Psoas muscle (tissue), 8 donors: ENCODE measurements around the gene RPL35. TPM values are rescaled to one million over a fixed set of nuclear protein-coding genes. Genes with fewer than 3 reads are reported as not detected.

Experiments used
- ATAC-seq, 4 donors: fragments of 200-7000 bp; cut with Tn5 transposase; one replicate each; pipeline ENCODE4 v1.9.1; 2020; ENCODE audit warnings: moderate library complexity in 3 of 4, mild to moderate bottlenecking in 2 of 4
- DNase-seq, 2 donors: peaks; one replicate each; pipeline ENCODE4 v3.0.0-alpha.2; 2020
- H3K27ac ChIP-seq: fragments of 200-600 bp; one replicate; pipeline ENCODE4 v1.8.0; 2022
- H3K27me3 ChIP-seq, 3 donors: fragments of 200-600 bp in 1 of 3; one replicate each; pipeline versions ENCODE4 v1.6.1 to v1.8.0; 2013 to 2022; ENCODE audit warnings: low read length in 2 of 3, mild to moderate bottlenecking in 2 of 3, moderate library complexity in 1 of 3; ENCODE audit not compliant: insufficient read depth in 3 of 3
- H3K36me3 ChIP-seq, 2 donors: fragments of 200-600 bp in 1 of 2; one replicate each; pipeline versions ENCODE4 v1.6.1 to v1.8.0; 2013 to 2022; ENCODE audit warnings: low read depth in 1 of 2, mild to moderate bottlenecking in 1 of 2, moderate library complexity in 1 of 2; ENCODE audit not compliant: insufficient read depth in 1 of 2
- H3K4me1 ChIP-seq: fragments of 200-600 bp; one replicate; pipeline ENCODE4 v1.8.0; 2022
- H3K4me3 ChIP-seq: fragments of 200-600 bp; one replicate; pipeline ENCODE4 v1.8.0; 2022; ENCODE audit warnings: mild to moderate bottlenecking
- H3K9me3 ChIP-seq: fragments of 200-600 bp; one replicate; pipeline ENCODE4 v1.8.0; 2022
- CTCF ChIP-seq: fragments of 200-600 bp; IDR thresholded peaks from one replicate; pipeline ENCODE4 v1.8.0; 2022; ENCODE audit warnings: antibody characterized with exemption
- WGBS, 3 donors: extraction: QIAGEN DNeasy Blood & Tissue Kit; methylation state at CpG; one replicate each; pipeline versions ENCODE4 v1.1.6 to v1.1.7; 2013; 5-methylcytosine and 5-hydroxymethylcytosine counted together
- intact Hi-C, 2 donors: fragments of 100-400 bp; cut with DNase I; formaldehyde crosslinking; loops; one replicate each; pipeline versions ENCODE4 v1.11.0 to v1.14.2; 2022
- polyA plus RNA-seq, 3 donors: library from polyadenylated mRNA; stranded (reverse); fragments of 200-250 nt; gene quantifications; one replicate each; pipeline ENCODE4 v1.2.3, GENCODE V29; 2013
- total RNA-seq, 4 donors: library from RNA; stranded (reverse); fragmentation: NEBNext Ultra II Directional in 2 of 4; extraction: Animal tissue kit (Norgen Biotek cat#: 25700) in 2 of 4; gene quantifications; one replicate each; pipeline versions ENCODE4 v1.2.1 to v1.2.4, GENCODE V29; 2021 to 2023
- donor health status: healthy with polysubstance abuse.
- donor health status: DM: no; HTN: no; CAD: no; lungs with moderate emphysema.
- donor health status: Bipolar disorder and iron deficiency.
- donor health status: healthy.
- donor health status: DM: yes; HTN: yes; CAD: no.
- donor health status: DM: no; HTN: no; CAD: no.
- donor health status: DM: no; HTN: no; CAD: no.
- donor health status: DM: yes; HTN: yes; CAD: no.

Gene RPL35
- total and polyA plus RNA-seq, 7 donors: 994 to 4,666 (median 1,307) TPM

GRCh38 chr9:124889006-124889405 is 27.2 kb upstream of the RPL35 start:
- no peaks in the 10 kb centered on the region for H3K9me3 ChIP-seq
- H3K4me3 ChIP-seq: no peak overlapping the region
- 95 to 96% (median 96%) methylated on average over 13 of the region's 13 CpGs for WGBS, 3 donors
- DNase-seq (no peak), ATAC-seq (no peak)
- H3K36me3 ChIP-seq: peaks cover 5 to 100% of the 10 kb centered on the region in 2 donors
- no peaks in the 10 kb centered on the region for H3K27me3 ChIP-seq
- intact Hi-C loops: loop anchor here in 1 of 2 donors (5.0 kb wide), 1 partner anchor 33 kb away; no protein-coding TSS in a partner anchor
- no peak for TF ChIP-seq CTCF
- H3K4me1 ChIP-seq: no peaks in the 10 kb centered on the region
- no peak overlapping the region for H3K27ac ChIP-seq

GRCh38 chr9:124887832-124888231 is 26.1 kb upstream of the RPL35 start:
- H3K4me3 ChIP-seq: no peak overlapping the region
- no peaks in the 10 kb centered on the region for H3K4me1 ChIP-seq
- DNase-seq (no peak), ATAC-seq (peak; percentile 63 to 82 (median 80))
- peaks cover 5 to 91% of the 10 kb centered on the region in 2 donors for H3K36me3 ChIP-seq
- no peaks in the 10 kb centered on the region for H3K9me3 ChIP-seq
- no peak for TF ChIP-seq CTCF
- no peaks in the 10 kb centered on the region for H3K27me3 ChIP-seq
- 34 to 52% (median 36%) methylated on average over 5 of the region's 5 CpGs for WGBS, 3 donors
- H3K27ac ChIP-seq: no peak overlapping the region
- intact Hi-C loops: loop anchor here in 1 of 2 donors (5.0 kb wide), 1 partner anchor 34 kb away; no protein-coding TSS in a partner anchor

GRCh38 chr9:124886866-124887492 is 25.2 kb upstream of the RPL35 start:
- Histone ChIP-seq H3K36me3 (peaks cover 5 to 91% of the 10 kb centered on the region in 2 donors), H3K27me3 (no peaks in the 10 kb centered on the region), H3K4me1 (no peaks in the 10 kb centered on the region), H3K9me3 (no peaks in the 10 kb centered on the region), H3K4me3 (no peak overlapping the region), H3K27ac (no peak overlapping the region)
- no peak for TF ChIP-seq CTCF
- ATAC-seq (peak; percentile 23 to 58 (median 33)), DNase-seq (peak in 1 of 2 donors; percentile 72)
- WGBS, 3 donors: 69 to 79% (median 70%) methylated on average over 17 of the region's 17 CpGs
- intact Hi-C loops: loop anchor here in 1 of 2 donors (5.0 kb wide), 1 partner anchor 35 kb away; no protein-coding TSS in a partner anchor

- Histone ChIP-seq H3K4me1 (no peaks in the 10 kb centered on the region), H3K27me3 (no peaks in the 10 kb centered on the region), H3K27ac (no peak overlapping the region), H3K9me3 (no peaks in the 10 kb centered on the region), H3K4me3 (no peak overlapping the region), H3K36me3 (peaks cover 5 to 91% of the 10 kb centered on the region in 2 donors)
- TF ChIP-seq CTCF: no peak
- ATAC-seq: no peak
- intact Hi-C loops: loop anchor here in 1 of 2 donors (5.0 kb wide), 1 partner anchor 36 kb away; no protein-coding TSS in a partner anchor
- WGBS, 3 donors: 82 to 87% (median 83%) methylated on average over 10 of the region's 10 CpGs
- DNase-seq: no peak
Measured at GRCh38 chr9:124886461-124886860, 24.7 kb upstream of the RPL35 start.
